GM11168 (cell line): ENCODE data around the gene BCL7C.
"Not testable (repeated sequence)": the region's sequence is repeated elsewhere in the genome, so short reads cannot be mapped to it uniquely, and the experiment has no call there.

Experiments used
- in situ Hi-C: fragments of 300-500 bp; cut with MboI; formaldehyde crosslinking; loops from one replicate; pipeline ENCODE4 v1.12.0; 2022; ENCODE audit warnings: low sequenced_read_pairs; ENCODE audit not compliant: unreplicated experiment

The BCL7C gene

DNA sequence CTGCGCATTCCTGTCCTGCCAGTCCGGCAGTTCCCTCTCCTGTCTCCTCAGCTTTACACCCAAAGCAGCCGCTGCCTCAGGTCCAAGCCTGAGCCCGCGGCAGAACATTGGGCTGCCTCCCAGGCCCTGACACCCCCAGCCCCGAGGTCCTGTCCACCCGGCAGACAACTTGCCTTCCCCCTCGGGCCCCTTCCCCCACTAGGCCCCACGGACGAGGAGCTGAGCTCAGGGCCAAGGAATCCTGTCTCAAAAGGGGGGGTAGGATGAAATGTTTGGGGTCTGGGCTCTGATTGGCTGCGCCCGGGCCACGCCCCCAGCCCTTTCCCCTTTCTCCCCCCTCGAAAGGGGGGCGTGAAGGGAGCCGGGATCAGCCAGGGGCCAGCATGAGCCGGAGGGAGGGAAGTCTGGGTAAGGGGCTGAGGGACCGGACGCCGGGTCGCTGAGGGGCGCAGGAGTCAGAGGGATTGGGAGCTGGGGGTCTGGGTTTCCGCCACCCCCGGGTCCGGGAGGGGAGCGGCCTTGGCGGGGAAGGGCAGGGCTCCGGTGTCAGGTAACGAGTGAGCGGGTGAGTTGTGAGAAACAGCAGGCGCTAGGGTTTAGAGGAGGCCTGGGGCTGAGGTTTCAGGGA lies 2.5 kb upstream of the BCL7C start, which contains the start of gene CTF1:
CTF1 (plus strand) TSS at position 354 of the 628 bp plus-strand sequence; CDS start at position 384, 30 bp downstream.
- in situ Hi-C loops: no loop called here

DNA sequence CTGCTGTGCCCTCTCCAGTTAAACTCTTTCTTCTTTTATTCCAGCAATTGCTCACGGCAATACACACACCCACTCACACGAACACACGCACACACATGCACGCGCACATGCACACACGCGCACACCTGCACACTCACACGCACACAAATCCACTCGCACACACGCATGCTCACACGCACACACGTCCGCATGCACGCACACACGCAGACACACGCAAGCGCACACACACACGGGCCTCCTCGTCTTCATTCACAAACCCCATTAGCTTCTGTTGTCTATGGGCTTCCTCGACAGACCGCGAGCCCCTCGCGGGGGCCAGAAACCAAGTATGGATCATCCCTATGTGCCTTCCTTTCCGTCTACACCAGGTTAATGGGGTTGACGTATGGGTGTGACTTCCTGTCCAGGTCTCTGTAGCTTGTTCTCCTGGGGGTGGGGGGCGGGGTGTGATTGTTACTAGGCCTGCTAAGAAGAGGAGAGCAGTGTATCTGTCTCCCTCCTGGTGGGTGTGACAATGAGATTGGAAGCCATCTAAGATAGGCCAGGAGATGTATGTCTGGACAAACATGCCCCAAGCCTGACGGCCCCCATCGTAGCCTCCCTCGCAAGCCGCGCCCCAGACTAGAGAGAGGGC lies 1.9 kb upstream of the BCL7C start:
- in situ Hi-C loops: no loop called here

DNA sequence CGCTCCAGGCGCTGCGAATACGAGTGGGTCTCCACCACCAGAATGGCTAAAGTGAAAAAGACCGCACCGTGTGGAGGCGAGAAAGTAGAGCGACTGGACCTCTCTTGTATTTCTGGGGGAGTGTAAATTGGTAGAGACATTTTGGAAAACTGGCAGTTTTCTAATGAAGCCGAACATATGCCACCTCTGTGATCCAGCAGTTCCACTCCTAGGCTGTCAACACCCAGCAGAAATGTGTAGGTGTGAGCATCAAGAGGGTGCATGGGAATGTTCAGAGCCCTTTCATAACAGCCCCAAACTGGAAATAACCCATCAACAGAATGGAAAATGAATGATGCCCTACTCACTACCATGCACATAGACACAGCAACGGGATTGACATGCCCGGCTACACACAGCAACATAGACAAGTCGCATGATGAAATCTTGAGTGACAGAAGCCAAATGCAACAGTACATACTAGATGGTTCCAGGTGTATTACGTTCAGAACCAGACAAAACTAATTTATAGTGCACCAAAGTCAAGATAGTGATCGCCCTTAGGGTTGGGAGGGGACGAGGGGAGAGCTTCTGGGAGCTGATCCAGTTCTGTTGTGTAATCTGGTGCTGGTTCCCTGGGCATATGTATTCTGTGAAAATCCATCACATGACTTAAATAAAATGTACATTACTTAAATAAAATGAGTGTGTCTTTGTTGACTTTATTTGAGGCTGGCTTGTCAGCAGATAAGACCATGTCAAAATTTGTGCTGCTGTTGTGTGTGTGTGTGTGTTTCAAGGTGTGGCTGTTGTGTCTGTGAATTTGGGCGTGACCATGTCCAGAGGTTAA lies 877 bp upstream of the BCL7C start:
- in situ Hi-C loops: no loop called here

DNA sequence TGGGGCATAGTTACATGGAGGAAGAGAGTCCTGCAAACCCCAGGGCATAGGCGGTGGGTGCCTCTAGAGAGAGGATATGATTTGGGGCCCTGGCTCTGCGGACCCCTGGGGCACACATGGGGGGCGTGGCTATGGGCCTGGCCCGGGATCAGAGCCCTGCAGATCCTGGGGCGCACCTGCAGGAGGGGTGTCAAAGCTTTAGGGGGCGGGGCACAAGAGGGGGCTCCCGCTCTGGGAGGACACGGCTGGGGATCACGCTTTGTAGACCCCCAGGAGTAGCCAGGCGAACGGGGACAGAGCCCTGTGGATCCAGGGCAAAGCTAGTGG lies 497 bp downstream of the BCL7C start:
- in situ Hi-C loops: no loop called here

DNA sequence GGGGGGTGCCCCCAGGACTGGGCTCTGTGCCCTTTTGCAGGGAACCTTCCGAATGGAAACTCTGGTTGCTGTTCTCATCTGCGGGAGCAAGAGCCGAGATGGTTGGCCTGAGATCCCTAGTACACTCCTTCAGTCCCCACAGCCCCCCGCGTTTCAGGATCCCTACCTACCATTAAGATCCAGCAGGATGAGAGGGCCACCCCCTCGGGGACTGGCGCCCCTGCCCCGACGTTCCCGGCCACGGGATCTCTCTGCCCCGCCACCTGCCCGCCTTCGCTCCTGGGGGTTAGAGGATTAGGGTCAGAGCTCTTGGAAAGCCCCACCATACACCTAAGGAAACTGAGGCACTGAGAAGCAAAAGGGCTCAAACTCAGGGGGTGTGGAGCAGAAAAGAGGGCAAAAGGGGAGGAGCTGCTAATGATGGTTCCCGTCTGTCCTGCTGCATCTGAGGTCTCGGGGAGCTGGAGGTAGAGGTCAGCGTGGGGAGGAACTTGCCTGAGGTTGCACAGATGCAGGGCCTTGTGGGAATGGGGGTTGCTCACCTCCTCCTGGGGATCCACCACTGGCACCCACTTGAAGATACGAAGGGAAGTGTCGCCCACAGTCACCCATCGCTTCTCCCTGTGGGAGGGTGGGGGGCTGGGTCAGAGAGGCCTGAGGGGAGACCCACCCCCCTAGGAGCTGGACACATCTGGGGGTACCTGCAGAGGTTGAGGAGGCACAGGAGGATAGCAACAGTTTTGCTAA lies 1.0 kb downstream of the BCL7C start:
- in situ Hi-C loops: no loop called here

DNA sequence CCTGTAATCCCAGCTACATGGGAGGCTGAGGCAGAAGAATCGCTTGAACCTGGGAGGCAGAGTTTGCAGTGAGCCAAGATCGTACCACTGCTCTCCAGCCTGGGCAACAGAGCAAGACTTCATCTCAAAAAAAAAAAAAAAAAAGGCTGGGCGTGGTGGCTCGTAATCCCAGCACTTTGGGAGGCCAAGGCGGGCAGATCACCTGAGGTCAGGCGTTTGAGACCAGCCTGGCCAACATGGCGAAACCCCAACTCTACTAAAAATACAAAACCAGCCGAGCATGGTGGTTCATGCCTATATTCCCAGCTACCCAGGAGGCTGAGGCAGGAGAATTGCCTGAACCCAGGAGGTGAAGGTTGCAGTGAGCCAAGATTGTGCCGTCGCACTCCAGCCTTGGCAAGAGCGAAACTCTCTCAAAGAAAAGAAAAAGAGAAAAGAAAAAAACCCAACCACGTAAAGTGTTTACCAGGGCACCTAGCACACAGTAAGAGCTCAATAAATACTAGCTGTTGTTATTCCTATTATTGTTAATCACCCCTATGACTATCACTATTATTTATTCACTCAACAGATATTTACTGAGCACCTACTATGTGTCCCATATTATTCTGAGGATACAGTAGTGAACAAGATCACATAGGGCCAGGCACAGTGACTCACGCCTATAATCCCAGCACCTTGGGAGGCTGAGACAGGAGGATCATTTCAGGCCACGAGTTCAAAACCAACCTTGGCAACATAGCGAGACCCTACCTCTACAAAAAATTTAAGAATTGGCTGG lies 2.6 kb downstream of the BCL7C start:
- in situ Hi-C loops: not testable (repeated sequence)

DNA sequence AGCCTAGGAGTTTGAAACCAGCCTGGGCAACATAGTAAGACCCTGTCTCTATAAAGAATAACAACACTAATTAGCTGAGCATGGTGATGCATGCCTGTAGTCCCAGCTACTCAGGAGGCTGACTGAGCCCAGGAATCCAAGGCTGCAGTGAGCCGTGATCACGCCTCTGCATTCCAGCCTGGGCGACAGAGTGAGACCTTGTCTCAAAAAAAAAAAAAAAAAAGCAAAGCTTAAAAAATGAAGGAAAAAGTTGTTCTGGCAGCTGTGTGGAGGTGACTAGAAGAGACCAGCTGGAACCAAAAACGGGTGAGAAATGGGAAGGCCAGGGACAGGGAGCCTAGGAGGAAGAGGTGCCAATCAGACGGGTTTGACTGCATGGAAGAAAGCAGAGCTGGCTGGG lies 4.2 kb downstream of the BCL7C start:
- in situ Hi-C loops: no loop called here

DNA sequence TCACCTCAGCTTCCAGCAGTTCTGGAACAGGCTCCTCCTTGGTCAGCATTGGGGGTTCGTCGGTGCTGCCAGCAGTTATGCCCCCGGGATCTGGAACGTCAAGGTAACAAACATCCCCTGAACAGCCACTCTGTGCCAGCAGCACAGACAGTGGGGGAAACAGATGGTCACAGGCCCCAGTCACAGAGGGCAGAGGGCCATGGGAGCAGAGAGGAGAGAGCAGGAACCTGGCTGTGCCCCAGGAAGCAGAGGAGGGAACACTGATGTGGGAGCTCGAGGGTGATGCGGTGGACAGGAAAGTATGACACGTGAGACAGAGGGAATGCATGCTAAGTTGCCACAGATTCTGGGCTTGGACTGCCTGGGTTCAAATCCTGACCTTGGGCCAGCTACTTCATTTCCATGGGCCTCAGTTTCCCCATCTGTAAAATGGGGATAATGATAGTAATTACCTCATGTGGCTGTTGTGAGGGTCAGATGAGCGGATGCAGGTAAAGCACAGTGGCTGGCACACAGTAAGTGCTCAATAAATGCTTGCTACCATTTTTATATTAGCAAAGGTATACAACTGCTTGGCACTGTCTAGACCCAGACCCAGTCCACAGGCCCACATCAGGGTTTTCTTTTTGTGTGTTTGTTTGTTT lies 4.9 kb downstream of the BCL7C start:
- in situ Hi-C loops: no loop called here

DNA sequence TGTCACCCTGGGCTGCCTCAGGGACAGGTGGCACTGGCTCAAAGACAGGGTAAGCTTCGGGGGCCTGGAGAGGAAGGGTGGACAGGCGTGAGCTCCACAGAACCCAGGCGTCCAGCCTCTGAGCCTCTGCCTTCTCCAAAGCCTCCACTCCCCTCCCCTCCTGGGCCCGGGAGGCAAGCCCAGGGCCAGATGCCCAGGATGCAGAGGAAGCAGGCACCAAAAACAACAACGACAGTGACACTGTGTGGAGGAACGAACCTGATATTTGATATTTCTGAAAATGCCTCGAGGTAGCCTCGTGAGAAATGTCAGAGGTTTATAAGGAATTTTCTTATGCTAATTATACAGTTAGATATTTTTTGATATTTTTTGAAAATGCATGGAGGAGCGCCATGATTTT lies 6.0 kb downstream of the BCL7C start:
- in situ Hi-C loops: no loop called here

DNA sequence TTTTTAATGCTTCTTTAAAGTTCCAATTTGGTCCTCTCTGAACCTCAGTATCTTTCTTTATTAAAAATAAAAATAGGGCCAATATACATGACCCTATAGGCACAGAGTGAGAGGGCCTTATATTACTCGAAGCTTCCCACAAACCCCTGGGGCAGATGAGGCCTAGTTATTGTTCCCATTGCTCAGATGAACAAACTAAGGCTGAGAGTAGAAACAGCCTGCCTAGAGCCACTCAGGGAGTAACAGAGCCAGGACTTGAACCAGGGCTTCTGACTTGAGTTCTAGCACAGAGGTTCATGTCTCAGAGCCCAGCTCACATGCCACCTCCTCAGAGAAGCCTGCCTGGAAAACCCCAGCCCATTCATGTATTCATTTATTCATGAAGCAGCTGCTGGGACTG lies 7.7 kb downstream of the BCL7C start:
- in situ Hi-C loops: no loop called here

DNA sequence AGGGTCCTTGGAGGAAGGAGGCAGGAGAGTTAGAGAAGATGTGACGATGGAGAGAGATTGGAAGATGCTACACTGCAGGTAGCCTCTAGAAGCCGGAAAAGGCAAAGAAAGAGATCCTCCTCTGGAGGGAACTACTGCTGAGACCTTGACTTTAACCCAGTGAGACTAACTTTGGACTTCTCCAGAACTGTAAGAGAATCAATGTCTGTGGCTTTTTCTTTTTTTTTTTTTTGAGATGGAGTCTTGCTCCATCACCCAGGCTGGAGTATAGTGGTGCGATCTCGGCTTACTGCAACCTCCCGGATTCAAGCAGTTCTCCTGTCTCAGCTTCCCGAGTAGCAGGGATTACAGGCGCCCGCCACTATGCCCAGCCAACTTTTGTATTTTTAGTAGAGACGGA lies 8.7 kb downstream of the BCL7C start:
- in situ Hi-C loops: no loop called here

DNA sequence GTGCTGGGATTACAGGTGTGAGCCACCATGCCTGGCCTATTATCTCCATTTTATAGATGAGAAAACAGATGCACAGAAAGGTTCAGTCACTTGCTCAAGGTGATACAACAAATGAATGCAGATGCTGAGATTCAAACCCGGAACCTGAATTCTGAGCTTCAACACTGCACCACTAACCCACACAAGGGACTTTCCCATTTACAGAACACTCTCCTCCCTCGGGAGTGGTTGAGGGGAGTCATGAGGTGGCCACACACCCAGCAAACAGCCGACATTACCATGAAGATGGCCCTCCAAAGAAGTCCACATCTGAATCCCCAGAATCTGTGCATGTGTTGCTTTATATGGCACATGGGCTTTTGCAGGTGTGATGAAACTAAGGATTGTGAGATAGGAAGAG lies 9.1 kb downstream of the BCL7C start:
- in situ Hi-C loops: no loop called here

DNA sequence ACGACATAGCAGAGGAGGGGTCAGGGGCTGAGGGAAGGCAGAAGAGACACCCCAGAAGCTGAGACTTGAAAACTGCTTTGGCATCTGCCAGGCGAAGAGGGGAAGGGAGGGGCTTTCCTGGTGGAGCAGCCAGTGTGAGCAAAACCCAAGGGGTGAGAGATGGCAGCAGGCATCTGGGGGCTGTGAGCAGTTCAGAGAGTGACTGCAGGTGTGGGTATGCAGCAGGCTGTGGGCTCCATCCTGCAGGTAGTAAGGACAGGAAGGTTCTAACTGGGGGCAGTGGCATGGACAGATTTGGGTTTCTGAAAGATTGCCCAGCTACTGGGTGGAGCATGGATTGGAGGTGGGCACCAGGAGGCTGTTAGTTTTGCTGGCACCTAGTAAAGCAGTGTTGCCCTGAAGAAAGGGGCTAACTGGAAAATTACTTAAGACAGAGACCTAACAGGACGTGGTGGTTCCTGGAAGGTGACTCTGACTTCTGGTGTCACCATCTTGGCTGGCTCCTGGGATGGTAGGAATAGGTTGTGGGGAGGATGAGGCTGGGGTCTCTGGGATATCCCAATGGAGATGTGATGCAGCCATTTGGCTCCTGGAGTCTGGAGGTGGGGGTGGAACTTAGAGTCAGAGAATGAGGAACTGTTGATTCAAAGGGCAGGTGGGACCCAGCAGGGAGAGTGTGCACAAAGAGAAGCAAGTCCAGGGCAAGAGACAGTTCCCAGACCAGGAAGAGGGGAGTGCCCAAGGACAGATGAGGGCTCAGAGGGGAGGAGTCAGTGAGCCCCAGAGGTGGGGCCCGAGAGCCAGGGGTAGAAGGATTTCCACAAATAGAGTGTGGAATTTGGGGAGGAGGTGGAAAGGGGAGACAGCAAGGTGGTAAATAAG lies 11.2 kb downstream of the BCL7C start:
- in situ Hi-C loops: no loop called here

DNA sequence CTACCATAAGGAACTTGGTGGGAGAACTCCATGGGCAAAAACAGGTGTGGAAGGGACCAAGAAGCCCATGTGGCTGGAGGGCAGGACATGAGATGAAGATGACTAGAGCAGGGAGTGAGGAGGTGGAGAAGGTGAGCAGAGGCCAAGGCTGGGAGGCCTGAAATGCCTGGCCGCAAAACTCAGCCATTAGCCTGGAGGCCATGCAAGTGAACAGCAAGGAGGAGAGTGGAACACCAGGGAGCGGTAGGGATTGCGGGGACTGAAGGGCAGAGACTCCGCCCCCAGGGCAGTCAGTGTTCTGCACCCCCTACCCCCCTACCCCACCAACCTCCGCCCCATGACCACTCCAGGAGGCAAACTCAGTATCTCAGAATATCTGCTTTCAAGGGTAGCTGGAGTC lies 17.0 kb downstream of the BCL7C start:
- in situ Hi-C loops: no loop called here

DNA sequence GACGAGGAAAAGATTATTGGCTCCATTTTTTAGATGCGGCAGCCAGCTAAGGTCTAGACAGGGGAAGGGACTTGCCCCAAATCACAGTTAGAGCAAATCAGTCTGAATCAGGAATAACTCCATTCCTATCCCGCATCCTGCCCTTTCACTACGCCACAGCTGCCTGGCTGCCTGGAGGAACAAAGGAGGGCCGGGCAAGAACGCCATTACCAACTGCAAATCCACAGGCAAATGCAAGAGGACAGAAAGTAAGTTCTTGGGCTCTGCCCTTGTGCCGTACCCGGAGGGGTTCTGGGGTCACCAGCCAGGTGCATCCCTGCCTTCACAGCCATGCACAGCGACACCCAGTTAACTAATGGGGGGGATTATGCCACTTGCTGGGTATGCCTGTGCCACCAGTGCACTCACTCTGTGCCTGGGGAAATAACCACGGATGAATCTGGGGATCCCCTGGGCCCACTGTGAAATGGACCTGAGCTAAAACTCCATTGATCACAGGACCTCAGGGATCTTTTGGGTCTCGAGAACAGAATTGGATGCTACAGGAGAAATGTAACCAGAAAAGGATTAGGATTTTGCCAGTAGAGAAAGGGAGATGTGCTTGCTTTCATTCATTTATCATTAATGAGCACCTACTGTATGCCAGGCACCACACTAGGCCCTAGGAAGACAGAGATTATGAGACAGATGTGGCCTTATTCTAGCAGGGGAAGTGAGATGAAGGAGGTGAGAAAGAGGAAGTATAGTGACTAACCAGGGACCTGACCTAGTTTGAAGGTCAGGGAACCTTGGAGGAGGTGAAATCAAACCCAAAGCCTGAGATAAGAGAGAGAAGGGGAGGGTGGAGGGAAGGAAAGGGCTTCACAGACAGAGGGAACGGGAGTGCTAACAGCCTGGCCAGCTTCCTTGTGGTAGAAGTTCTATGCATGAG lies 17.7 kb downstream of the BCL7C start:
- in situ Hi-C loops: no loop called here

DNA sequence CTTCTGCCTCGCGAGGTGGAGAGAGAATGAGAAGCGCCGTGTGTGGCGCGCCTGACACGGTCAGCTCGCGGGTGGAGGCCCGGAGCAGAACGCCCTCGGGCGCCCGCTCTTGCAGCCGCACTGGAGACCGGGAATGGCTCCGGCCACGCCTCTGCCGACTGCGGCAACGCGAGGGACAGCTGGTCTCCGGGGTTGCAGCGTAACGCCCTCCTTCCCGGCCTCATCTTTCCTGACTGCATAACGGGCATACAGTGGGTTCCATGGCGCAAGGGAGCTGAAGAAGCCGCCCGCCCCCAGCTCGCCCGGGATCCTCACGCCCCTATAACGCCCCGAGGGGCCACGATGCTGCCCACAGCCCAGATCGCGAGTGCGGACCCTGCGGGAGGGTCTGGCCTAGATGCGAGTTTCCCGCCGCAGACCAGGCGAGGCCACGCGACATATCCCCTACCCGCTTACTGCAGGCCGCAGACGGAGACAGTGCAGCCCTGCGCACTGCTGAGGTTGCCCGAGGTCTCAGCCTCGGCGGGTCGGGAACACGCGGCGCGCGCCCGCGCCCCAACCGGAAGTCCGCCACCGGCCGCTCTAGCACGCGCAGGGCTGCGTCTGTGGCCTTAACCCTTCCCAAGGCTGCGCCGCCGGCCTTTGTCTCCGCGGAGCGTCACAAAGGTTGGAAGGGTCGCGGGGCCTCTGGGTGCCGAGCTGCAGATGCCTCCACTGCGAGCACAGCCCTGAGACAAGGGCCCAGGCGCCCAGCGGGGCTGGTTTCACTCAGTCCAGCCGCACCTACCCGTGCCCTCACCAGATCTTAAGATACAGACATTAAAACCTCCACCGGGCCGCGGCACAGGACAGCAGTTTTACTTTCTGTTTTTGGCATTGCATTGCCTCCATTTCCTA lies 18.8 kb downstream of the BCL7C start:
- in situ Hi-C loops: no loop called here
